ENCODE results near the gene IKBKE. TPM values are rescaled to one million over a fixed set of nuclear protein-coding genes. Genes with fewer than 3 reads are reported as not detected.

Gene IKBKE
- total RNA-seq, 1 experiment from 2014 or later, result 5.1 TPM

DNA sequence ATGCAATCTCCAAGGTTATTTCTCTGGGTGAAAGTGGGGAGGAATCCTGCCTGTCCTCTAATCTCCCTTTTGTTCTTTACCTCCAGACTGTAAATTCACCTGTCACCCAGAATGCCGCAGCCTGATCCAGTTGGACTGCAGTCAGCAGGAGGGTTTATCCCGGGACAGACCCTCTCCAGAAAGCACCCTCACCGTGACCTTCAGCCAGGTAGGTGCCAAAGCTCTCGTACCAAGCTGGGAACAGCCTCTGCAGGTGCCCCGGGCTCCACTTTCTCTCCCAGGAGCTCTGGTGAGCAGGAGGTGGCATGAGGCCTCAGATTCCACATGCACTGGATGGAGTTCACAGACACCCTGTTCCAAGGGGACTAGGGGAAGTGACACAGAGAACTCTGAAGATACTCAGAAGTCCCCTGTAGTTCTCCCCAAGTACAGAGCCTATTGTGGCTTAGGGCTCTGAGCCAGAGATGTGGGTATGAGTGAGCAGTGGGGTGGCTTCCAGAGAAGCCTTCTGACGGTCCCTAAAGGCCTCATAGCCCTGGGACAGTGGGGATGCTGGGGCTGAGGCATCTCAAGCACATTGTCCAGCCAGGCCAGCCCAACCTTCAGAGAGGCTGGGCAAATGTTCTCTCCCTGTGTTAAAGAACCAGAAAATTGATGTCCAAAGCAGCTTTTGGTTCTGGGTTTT is 68.0 kb downstream of the IKBKE start:
- ATAC-seq (no peak), DNase-seq (ENCODE audit: low read depth, low spot score) (no peak)
- Histone ChIP-seq H2AFZ (ENCODE audit: low read depth, low read length, poor library complexity, severe bottlenecking) (no peak overlapping the region), H3K79me2 (ENCODE audit: insufficient read depth, low read length) (no peaks in the 10 kb centered on the region), H3K4me2 (ENCODE audit: low read length) (no peak overlapping the region), H3K4me1 (ENCODE audit: control insufficient read depth in 1 of 2, insufficient read depth in 2 of 2, low read length in 2 of 2) (no peaks in the 10 kb centered on the region), H3K9ac (ENCODE audit: low read length) (no peak overlapping the region), H3K27me3 (ENCODE audit: insufficient read depth, low read length) (no peaks in the 10 kb centered on the region), H3K9me3 (ENCODE audit: control insufficient read depth in 1 of 2, insufficient read depth in 1 of 2, low read depth in 1 of 2, low read length in 2 of 2) (no peaks in the 10 kb centered on the region), H3K27ac (ENCODE audit: low read depth, low read length) (no peak overlapping the region), H3K36me3 (ENCODE audit: control insufficient read depth in 1 of 2, insufficient read depth in 2 of 2, low read length in 2 of 2) (no peaks in the 10 kb centered on the region), H3K4me3 (replicated peaks in 1 of 2; ENCODE audit: low read depth in 1 of 2, low read length in 2 of 2) (no peak overlapping the region), H3K9me2 (ENCODE audit: insufficient read depth) (no peaks in the 10 kb centered on the region), H4K20me1 (ENCODE audit: insufficient read depth) (no peaks in the 10 kb centered on the region)
- TF ChIP-seq FOSL1 (IDR thresholded peaks at IDR 0.05; ENCODE audit: low read depth), result no peak
- TF ChIP-seq, protein P1, sequence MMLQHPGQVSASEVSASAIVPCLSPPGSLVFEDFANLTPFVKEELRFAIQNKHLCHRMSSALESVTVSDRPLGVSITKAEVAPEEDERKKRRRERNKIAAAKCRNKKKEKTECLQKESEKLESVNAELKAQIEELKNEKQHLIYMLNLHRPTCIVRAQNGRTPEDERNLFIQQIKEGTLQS (IDR thresholded peaks at IDR 0.05), result no peak
- no peak for TF ChIP-seq ZNF274 (IDR thresholded peaks at IDR 0.05; ENCODE audit: low read depth, low read length)
- TF ChIP-seq, protein P2, sequence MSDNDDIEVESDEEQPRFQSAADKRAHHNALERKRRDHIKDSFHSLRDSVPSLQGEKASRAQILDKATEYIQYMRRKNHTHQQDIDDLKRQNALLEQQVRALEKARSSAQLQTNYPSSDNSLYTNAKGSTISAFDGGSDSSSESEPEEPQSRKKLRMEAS (IDR thresholded peaks at IDR 0.05), result no peak
- TF ChIP-seq POLR2AphosphoS5 (IDR thresholded peaks at IDR 0.05; ENCODE audit: low read depth, low read length), result no peak
- TF ChIP-seq EZH2 (IDR thresholded peaks at IDR 0.05), result no peak
- TF ChIP-seq, protein P3, sequence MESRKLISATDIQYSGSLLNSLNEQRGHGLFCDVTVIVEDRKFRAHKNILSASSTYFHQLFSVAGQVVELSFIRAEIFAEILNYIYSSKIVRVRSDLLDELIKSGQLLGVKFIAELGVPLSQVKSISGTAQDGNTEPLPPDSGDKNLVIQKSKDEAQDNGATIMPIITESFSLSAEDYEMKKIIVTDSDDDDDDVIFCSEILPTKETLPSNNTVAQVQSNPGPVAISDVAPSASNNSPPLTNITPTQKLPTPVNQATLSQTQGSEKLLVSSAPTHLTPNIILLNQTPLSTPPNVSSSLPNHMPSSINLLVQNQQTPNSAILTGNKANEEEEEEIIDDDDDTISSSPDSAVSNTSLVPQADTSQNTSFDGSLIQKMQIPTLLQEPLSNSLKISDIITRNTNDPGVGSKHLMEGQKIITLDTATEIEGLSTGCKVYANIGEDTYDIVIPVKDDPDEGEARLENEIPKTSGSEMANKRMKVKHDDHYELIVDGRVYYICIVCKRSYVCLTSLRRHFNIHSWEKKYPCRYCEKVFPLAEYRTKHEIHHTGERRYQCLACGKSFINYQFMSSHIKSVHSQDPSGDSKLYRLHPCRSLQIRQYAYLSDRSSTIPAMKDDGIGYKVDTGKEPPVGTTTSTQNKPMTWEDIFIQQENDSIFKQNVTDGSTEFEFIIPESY (IDR thresholded peaks at IDR 0.05; ENCODE audit: extremely low read depth, insufficient replicate concordance, low read length), result no peak
- TF ChIP-seq, protein P4, sequence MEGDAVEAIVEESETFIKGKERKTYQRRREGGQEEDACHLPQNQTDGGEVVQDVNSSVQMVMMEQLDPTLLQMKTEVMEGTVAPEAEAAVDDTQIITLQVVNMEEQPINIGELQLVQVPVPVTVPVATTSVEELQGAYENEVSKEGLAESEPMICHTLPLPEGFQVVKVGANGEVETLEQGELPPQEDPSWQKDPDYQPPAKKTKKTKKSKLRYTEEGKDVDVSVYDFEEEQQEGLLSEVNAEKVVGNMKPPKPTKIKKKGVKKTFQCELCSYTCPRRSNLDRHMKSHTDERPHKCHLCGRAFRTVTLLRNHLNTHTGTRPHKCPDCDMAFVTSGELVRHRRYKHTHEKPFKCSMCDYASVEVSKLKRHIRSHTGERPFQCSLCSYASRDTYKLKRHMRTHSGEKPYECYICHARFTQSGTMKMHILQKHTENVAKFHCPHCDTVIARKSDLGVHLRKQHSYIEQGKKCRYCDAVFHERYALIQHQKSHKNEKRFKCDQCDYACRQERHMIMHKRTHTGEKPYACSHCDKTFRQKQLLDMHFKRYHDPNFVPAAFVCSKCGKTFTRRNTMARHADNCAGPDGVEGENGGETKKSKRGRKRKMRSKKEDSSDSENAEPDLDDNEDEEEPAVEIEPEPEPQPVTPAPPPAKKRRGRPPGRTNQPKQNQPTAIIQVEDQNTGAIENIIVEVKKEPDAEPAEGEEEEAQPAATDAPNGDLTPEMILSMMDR (IDR thresholded peaks at IDR 0.05 in 2 of 3, conservative IDR thresholded peaks at IDR 0.05 in 1 of 3; ENCODE audit: borderline replicate concordance in 1 of 3, insufficient read depth in 1 of 3, low read depth in 2 of 3, low read length in 2 of 3), result no peak
- TF ChIP-seq TCF7L2 (IDR thresholded peaks at IDR 0.05; ENCODE audit: borderline replicate concordance, extremely low read depth, insufficient read depth, insufficient read length), result no peak
- TF ChIP-seq YY1 (IDR thresholded peaks at IDR 0.05; ENCODE audit: extremely low read depth, insufficient replicate concordance, low read depth, low read length), result no peak
- no peak for TF ChIP-seq ZFX (IDR thresholded peaks at IDR 0.05)
- TF ChIP-seq EGR1 (IDR thresholded peaks at IDR 0.05; ENCODE audit: low read depth), result no peak
- TF ChIP-seq SRF (IDR thresholded peaks at IDR 0.05; ENCODE audit: low read depth), result no peak
- TF ChIP-seq SIN3A (IDR thresholded peaks at IDR 0.05; ENCODE audit: low read depth), result no peak
- no peak for TF ChIP-seq EZH2phosphoT487 (IDR thresholded peaks at IDR 0.05; ENCODE audit: borderline replicate concordance)
- no peak for TF ChIP-seq RAD21 (IDR thresholded peaks at IDR 0.05; ENCODE audit: low read depth)
- intact Hi-C loops (cut with micrococcal nuclease), result no loop called here
- POLR2A ChIA-PET, result no interaction called here
- BruUV-seq (replicated peaks), result no TSS peak
- RAD21 ChIA-PET (ENCODE audit: low non-redundant PET in 1 of 2, low total read pairs in 2 of 2, uncharacterized antibody in 2 of 2, unreplicated experiment in 2 of 2), result no interaction called here
- CTCF ChIA-PET, result no interaction called here
